NB4 (cell line): ENCODE results near the gene MAPK8IP1.

Experiments used
- MYC ChIP-seq: IDR thresholded peaks from 2 replicates; pipeline ENCODE4 v1.6.1; 2011; ENCODE audit warnings: low read depth, low read length
- POLR2A ChIP-seq: IDR thresholded peaks from 2 replicates; pipeline ENCODE4 v1.6.1; 2011; ENCODE audit warnings: mild to moderate bottlenecking; ENCODE audit not compliant: insufficient read length; ENCODE audit errors: extremely low read depth
- TF ChIP-seq, protein P1 (sequence below): IDR thresholded peaks from one replicate; pipeline ENCODE4 v1.5.1; 2012; ENCODE audit warnings: low read depth, low read length
- TF ChIP-seq, protein P2 (sequence below): IDR thresholded peaks from 2 replicates; pipeline ENCODE4 v1.6.1; 2011; ENCODE audit warnings: low read depth, low read length

DNA sequence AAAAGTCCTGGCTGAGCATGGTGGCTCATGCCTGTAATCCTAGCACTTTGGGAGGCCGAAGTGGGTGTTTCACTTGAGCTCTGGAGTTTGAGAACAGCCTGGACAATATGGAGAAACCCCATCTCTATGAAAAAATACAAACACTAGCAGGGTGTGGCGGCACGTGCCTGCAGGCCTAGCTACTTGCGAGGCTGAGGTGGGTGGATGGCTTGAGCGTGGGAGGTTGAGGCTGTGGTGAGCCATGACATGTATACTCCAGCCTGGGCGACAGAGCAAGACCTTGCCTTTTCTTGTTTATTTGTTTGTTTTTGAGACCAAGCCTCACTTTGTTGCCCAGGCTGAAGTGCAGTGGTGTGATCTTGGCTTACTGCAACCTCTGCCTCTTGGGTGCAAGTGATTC is 46.2 kb upstream of the MAPK8IP1 start:
- TF ChIP-seq, protein P1, sequence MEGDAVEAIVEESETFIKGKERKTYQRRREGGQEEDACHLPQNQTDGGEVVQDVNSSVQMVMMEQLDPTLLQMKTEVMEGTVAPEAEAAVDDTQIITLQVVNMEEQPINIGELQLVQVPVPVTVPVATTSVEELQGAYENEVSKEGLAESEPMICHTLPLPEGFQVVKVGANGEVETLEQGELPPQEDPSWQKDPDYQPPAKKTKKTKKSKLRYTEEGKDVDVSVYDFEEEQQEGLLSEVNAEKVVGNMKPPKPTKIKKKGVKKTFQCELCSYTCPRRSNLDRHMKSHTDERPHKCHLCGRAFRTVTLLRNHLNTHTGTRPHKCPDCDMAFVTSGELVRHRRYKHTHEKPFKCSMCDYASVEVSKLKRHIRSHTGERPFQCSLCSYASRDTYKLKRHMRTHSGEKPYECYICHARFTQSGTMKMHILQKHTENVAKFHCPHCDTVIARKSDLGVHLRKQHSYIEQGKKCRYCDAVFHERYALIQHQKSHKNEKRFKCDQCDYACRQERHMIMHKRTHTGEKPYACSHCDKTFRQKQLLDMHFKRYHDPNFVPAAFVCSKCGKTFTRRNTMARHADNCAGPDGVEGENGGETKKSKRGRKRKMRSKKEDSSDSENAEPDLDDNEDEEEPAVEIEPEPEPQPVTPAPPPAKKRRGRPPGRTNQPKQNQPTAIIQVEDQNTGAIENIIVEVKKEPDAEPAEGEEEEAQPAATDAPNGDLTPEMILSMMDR, result no peak
- TF ChIP-seq POLR2A, result no peak
- TF ChIP-seq, protein P2, sequence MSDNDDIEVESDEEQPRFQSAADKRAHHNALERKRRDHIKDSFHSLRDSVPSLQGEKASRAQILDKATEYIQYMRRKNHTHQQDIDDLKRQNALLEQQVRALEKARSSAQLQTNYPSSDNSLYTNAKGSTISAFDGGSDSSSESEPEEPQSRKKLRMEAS, result no peak
- TF ChIP-seq MYC, result no peak
